ENCODE data around the gene JAG2. TPM values are rescaled to one million over a fixed set of nuclear protein-coding genes. Genes with fewer than 3 reads are reported as not detected.

Gene JAG2
- total and polyA plus RNA-seq, 12 donors: 18.5 to 45.5 (median 26.3) TPM

GRCh38 chr14:105151838-105152793, 16.5 kb downstream of the JAG2 start:
- H3K4me3 ChIP-seq: peak overlapping the region in 3 of 10 donors; percentile 4 to 17 (median 7)

DNA sequence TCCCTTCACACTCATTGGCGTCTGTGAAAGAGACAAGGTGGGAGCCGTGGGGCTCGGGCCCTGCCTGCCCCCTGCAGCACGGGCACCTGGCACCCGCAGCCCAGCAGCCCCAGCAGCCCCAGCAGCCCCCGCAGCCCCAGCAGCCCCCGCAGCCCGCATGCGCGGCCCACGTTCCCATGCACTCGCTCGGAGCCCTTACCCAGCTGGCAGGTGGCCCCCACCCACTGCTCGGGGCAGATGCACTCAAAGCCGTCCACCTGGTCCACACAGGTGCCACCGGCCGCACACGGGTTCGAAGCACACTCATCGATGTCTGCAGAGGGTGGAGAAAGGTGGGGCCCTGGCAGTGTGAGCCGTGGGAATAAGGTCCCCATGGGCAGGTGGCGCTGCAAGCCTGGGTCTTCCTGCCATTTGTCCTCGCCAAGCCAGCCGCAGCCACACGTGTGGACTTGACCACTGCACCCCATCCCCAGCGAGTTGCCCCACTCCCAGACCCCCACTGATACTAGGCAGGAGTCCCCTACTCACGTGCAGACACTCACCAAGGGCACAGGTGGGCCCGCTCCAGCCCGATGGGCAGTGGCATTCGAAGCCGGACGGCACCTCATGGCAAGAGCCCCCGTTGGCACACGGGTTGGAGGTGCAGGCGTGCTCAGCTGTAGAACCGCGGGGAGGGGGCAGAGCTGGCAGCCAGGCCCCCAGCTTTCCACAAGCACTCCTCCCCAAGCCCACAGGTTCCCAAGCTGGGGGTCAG, 17.3 kb downstream of the JAG2 start:
- Histone ChIP-seq H3K27ac (peak overlapping the region in 1 of 10 donors; percentile 82), H3K4me1 (peaks cover 9 to 41% (median 30%) of the 10 kb centered on the region in 9 donors), H3K9me3 (no peaks in the 10 kb centered on the region), H3K4me3 (no peak overlapping the region), H3K36me3 (peaks cover 0 to 59% (median 11%) of the 10 kb centered on the region in 9 donors), H3K27me3 (no peaks in the 10 kb centered on the region)
- TF ChIP-seq CTCF (IDR thresholded peaks at IDR 0.05): no peak
- ATAC-seq (no peak), DNase-seq (peak in 1 of 2 donors; percentile 13)
- intact Hi-C loops (cut with DNase I): loop anchor here in 3 of 10 donors (5.0 kb wide), 2 partner anchors 46 to 59 kb away; no protein-coding TSS in a partner anchor
- WGBS, 2 donors: 89% methylated on average over 37 of the region's 37 CpGs

More at GRCh38 chr14:105151838-105152793, 16.5 kb downstream of the JAG2 start:
- Histone ChIP-seq H3K36me3 (peaks cover 0 to 51% (median 6%) of the 10 kb centered on the region in 9 donors), H3K9me3 (no peaks in the 10 kb centered on the region), H3K4me1 (peaks cover 9 to 41% (median 30%) of the 10 kb centered on the region in 9 donors), H3K27ac (peak overlapping the region; percentile 56 to 89 (median 80)), H3K27me3 (no peaks in the 10 kb centered on the region)
- ATAC-seq: peak in 6 of 8 donors; percentile 8 to 49 (median 28)
- intact Hi-C loops (cut with DNase I): loop anchor here in 3 of 10 donors (5.0 kb wide), 2 partner anchors 45 to 60 kb away; no protein-coding TSS in a partner anchor
- no peak for TF ChIP-seq CTCF (IDR thresholded peaks at IDR 0.05)
- WGBS, 2 donors: 58 to 61% methylated on average over 44 of the region's 44 CpGs
- DNase-seq: peak in 1 of 2 donors; percentile 34

GRCh38 chr14:105150368-105151083, 18.1 kb downstream of the JAG2 start:
- intact Hi-C loops (cut with DNase I): loop anchor here in 3 of 10 donors (5.0 kb wide), 2 partner anchors 47 to 58 kb away; no protein-coding TSS in a partner anchor
- no peak for TF ChIP-seq CTCF (IDR thresholded peaks at IDR 0.05)
- WGBS, 2 donors: 86 to 89% methylated on average over 35 of the region's 35 CpGs

More at GRCh38 chr14:105150368-105151083, 18.1 kb downstream of the JAG2 start:
- ATAC-seq (no peak), DNase-seq (peak in 1 of 2 donors; percentile 8)
- Histone ChIP-seq H3K36me3 (peaks cover 0 to 63% (median 11%) of the 10 kb centered on the region in 9 donors), H3K4me3 (no peak overlapping the region), H3K4me1 (peaks cover 9 to 41% (median 28%) of the 10 kb centered on the region in 9 donors), H3K27me3 (no peaks in the 10 kb centered on the region), H3K9me3 (no peaks in the 10 kb centered on the region), H3K27ac (no peak overlapping the region)
